Stimulated activated CD4-positive, alpha-beta T cell treated with anti-CD3 and anti-CD28 coated beads, Interleukin-2, amount 100 ng/mL, for 24 hours (primary cell): ENCODE results near the gene PHACTR2.
"Not testable (repeated sequence)": the region's sequence is repeated elsewhere in the genome, so short reads cannot be mapped to it uniquely, and the experiment has no call there.

Experiments used
- DNase-seq, 2 donors: peaks; one replicate each; pipeline ENCODE4 v3.0.0-alpha.2; 2020

PHACTR2 gene

DNA sequence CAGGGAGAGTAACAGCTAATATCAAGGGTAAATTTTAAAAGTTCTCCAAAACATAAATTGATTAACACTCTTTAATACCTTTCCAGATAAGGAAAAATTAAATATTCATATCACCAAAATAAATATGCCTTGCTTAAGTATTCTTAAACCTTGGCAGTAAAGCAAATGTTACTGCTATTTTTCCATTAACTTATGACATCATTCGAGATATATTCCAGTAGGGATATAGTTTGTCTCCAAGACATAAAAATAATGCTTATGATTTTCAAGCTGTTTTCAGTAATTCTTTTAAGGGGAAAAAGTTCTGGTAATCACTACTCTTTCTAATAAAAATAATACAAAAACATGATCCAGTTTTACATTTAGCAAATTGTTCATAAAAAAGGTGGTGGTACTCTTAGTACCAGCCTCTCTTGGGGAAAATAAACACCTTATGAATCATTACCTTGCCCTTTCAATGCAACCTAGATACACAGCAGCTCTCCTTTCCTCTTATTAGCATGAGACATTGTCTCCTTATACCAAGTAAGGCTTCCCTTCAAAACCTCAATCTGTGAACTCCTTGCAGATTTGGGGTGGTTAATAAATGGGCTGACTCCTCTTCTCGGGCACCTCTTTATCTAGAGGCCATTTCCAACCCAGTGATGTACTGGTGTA, 133.9 kb downstream of the PHACTR2 start:
- DNase-seq: no peak

DNA sequence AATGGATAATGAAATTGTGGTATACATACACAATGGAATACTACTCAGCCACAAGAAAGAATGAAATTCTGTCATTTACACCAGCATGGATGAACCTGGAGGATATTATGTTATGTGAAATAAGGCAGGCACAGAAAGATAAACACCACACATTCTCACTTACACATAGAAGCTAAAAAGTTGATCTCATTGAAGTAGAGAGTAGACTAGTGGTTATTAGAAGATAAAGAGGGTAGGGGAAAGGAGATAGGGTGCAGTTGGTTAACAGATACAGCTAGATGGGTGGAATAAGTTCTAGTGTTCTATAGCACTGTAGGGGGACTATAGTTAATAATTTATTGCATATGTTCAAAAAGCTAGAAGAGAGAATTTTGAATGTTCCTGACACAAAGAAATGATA, 139.9 kb downstream of the PHACTR2 start:
- DNase-seq: no peak

DNA sequence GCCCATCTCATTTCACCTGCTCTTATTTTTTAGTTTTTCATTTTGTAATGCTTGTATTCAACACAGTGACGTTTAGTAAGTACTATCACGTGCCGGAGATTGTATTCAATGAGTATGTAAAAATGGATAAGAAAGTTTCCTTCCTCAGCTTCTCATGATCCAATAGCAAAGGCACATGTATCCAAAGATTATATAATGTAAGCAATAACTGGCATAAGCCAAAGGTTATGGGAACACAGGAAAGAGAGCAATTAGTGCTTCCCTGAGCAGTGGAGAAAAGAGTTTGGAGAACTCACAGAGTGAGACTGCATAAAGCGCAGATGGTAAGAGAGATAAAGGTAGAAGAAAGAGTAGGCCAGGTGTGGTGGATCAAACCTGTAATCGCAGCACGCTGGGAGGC, 143.6 kb downstream of the PHACTR2 start:
- DNase-seq: no peak

DNA sequence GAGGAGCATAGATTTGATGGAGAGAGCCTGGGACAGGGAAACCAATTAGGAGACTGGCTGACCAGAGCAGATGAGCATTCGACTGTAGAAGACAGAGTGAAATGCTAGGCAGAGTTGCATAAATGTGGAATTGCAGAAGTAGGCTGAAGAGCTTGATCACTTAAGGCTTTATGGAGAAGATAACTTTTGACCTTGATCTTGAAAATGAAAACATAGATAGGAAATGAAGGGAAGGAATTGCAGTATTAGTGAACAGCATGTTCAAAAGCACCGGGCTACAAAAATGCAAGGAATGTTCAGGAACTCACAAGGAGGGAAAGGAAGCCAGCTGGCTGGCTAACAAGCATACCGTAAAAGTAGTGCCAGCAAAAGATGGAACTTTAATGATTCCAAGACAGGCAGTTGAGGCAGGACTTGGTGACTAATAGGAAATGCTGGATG, 144.8 kb downstream of the PHACTR2 start:
- no peak for DNase-seq

- DNase-seq: no peak
Measured at GRCh38 chr6:143823548-143823947, 145.8 kb downstream of the PHACTR2 start.

GRCh38 chr6:143828572-143828971, 150.8 kb downstream of the PHACTR2 start:
- no peak for DNase-seq

DNA sequence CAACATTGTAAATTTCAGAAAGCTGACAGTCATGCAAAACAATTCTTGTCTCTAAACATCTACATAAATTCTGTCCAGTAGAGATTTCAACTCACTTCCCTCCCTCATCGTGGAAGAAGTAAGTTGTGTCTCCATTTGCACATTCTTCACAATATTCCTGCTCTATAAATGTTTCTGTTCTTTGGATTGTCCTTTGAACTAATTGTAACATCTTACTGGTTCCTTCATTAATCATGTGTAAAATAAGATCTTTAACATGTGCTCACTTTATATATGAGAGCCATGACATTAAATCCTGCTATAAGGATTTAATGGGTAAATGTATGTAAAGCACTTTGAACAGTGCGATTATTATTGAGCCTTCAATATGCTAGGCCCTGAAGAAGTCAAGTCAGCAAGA, 158.4 kb downstream of the PHACTR2 start:
- no peak for DNase-seq

DNA sequence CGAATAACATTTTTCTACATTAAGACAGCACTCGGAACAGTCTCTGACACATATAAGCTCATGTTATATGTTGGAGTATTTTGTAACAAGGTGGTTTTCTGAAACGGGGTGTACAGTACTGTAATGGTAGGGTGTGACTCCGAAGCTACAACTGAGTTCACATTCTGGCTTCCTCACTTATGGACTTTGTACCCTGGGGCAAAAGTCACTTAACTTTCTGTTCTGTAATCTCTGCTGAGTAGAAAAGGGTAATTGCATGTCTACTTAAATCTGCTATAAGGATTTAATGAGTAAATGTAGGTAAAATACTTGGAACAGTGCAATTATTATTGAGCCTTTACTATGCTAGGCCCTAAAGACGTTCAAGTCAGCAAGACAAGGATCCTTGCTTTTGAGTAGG, 160.6 kb downstream of the PHACTR2 start:
- DNase-seq: no peak

DNA sequence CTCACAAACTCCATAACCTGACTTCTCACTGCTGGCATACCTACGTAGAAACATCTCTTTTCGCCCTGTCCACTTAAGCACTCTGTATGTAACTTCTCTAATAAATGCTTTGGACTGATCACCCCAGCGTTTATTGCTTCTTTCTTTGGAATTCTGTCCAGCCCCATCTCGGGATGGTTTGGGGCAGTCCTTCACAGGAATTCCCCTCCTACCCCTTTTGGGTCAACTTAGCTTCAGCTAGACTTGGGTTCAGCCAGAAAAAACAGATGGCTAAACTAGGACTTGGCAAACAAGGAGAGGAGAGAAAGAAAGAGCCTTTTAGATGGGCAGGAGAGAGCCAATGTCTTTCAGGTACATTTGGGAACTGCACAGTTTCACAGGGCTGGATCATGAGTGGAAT, 161.4 kb downstream of the PHACTR2 start:
- no peak for DNase-seq

DNA sequence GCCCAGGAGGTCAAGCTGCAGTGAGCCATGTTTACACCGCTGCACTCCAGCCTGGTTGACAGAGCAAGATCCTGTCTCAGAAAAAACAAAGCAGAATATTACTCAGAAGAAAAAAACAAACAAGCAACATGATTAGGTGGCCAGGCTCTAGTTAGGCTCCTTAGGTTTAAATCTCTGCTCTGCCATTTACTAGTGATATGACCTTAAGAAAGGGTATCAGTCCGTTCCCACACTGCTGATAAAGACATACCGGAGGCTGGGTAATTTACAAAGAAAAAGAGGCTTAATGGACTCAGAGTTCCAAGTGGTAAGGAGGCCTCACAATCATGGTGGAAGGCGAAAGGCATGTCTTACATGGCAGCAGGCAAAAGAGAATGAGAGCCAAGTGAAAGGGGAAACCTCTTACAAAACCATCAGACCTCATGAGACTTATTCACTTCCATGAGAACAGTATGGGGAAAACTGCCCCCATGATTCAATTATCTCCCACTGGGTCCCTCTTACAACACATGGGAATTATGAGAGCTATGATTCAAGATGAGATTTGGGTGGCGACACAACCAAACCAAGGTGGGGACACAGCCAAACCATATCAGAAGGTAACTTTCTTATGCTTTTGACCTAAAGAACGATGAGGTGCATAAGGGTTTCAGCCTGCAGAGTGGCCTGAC, 163.0 kb downstream of the PHACTR2 start:
- DNase-seq: no peak

DNA sequence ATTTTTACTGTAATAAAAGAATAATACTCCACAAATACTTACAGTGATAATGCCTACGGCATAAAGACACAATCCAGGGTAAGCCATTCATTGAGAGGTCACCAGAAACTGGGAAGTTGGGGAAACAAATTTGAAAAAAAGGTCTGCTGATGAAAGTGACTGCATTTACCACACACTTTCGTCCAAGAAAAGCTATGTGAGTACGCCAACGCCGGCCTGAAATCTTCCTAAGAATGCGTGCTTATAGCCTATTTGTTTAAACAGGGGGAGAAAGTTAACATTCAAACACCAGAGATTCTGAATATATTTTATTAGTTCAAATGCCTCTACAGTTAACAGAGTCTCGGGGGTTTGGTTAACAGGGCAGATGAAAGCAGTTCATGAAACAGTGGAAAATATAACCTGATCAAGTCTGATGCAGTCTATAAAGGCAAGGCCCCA, 164.7 kb downstream of the PHACTR2 start:
- peak in 1 of 2 donors; percentile 19 for DNase-seq

DNA sequence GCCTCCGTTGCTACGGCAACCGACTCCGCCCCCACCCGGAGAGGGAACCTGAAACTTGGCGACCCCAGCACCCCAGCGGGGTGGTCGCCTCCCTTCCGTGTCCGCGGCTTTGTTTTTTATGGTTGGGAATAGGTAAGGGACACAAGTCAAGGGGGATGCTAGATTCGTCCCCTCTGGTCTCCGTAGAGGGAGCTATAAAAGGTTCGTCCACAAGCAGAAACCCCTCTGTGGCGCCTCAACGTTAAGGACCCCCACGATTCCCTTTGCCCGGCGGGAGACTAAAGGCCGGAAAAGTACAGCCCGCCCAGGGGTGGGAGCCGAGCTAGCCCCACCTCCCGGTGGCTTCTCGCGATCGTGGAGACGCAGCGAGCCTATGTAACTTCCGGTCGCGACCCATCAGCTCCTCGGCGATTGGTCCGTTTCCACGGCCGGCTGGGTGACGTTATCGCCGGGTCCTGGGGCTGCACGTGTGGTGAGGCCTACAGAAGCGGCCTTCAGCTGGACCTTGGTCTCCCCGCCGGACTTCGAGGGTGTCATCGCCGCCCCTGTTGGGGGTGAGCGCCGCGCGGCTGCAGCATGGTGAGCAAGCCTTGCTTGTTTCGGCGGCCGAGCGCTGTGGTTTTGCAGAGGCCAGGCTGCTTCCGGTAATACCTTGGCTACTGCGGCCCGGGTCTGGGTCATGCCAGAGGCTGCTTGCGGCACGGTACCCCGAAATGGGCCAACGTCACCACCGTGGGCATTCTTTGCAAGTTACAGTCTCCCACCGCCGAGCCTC, 165.3 kb downstream of the PHACTR2 start, which contains the start of gene LTV1:
Gene LTV1, plus strand, starts transcription at position 437 of the 775 bp plus-strand sequence. Its CDS starts 140 bp downstream, at position 577.
- DNase-seq: peak; percentile 93 to 94

DNA sequence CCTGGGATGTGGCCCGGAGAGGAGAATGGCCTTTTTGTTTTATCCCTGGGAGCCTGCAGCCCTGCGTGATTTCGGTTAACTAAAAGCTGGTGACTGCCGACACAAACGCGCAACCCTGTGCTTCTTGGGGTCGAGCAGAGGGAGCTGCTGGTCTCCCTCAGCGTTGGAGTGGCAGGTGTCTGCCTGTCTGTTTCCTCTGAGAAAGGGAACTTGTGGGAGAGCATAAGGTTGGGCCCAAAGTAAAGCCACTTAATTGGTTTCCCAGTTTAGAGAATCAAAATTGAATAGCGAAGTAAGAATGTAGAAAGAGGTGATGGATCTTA, 165.9 kb downstream of the PHACTR2 start:
- no peak for DNase-seq

DNA sequence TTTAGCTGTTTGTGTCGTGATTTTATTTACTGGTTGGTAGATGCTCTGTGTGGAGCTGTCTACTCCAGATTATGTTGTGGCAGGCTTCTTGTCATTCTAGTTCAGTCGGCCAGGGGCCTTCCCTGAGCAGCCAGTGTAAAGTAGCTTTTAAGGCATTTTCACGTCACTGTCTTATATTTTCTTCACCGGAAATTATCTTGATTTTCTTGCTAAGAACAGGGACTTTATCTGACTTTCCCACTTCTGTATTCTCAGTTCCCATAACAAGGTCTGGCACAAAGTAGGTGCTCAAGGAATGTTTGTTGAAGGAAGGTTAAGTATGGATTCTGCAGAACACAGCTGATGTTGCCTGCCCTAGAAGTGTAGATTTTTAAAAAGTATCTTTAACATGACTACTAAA, 166.2 kb downstream of the PHACTR2 start:
- no peak for DNase-seq

DNA sequence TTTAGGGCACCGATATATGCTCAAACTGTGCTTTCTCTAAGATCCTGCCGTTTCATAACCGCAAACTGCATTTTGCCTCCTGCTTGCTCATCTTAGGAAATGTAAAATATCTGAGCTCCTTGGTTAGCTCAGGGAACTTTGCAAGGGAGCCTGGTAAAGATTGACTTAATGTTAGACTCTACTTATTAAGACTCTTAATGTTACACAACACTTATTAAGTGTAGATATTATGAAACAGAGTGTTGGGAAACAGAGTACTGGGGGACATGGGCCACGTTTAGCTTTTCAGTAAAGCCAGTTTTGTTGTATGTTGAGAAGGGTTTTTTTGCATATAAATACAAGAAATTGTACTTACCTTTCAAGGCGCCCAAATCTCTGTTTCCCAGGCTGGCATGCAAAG, 167.3 kb downstream of the PHACTR2 start:
- no peak for DNase-seq

DNA sequence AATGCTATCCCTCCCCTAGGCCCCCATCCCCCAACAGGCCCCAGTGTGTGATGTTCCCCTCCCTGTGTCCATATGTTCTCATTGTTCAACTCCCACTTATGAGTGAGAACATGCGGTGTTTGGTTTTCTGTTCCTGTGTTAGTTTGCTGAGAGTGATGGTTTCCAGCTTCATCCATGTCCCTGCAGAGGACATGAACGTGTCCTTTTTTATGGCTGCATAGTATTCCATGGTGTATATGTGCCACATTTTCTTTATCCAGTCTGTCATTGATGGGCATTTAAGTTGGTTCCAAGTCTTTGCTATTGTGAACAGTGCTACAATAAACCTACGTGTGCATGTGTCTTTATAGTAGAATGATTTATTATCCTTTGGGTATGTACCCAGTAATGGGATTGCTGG, 173.9 kb downstream of the PHACTR2 start:
- DNase-seq: not testable (repeated sequence)

DNA sequence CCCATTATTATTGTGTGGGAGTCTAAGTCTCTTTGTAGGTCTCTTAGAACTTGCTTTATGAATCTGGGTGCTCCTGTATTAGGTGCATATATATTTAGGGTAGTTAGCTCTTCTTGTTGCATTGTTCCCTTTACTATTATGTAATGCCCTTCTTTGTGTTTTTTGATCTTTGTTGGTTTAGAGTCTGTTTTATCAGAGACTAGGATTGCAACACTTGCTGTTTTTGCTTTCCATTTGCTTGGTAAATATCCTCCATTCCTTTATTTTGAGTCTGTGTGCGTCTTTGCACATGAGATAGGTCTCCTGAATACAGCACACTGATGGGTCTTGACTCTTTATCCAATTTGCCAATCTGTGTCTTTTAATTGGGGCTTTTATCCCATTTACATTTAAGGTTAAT, 177.3 kb downstream of the PHACTR2 start:
- DNase-seq: not testable (repeated sequence)

DNA sequence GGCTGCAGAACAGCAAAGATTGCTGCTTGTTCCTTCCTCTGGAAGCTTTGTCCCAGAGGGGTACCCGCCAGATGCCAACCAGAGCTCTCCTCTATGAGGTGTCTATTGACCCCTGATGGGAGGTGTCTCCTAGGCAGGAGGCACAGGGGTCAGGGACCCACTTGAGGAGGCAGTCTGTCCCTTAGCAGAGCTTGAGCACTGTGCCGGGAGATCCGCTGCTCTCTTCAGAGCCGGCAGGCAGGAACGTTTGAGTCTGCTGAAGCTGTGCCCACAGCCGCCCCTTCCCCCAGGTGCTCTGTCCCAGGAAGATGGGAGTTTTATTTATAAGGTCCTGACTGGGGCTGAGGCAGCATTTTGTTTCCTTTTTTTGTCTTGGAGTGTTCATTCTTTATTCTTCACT, 179.0 kb downstream of the PHACTR2 start:
- not testable (repeated sequence) for DNase-seq

DNA sequence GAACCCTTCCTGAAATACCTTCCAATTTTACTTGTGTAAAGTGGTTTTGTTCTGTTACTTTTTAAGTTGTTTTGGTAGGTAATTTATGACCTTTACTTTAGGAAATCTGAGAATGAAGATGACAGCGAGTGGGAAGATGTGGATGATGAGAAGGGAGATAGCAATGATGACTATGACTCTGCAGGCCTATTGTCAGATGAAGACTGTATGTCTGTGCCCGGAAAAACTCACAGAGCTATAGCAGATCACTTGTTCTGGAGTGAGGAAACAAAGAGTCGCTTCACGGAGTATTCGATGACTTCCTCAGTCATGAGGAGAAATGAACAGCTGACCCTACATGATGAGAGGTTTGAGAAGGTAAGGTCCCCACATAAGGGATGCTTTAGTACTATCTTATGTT, 179.9 kb downstream of the PHACTR2 start:
- no peak for DNase-seq

DNA sequence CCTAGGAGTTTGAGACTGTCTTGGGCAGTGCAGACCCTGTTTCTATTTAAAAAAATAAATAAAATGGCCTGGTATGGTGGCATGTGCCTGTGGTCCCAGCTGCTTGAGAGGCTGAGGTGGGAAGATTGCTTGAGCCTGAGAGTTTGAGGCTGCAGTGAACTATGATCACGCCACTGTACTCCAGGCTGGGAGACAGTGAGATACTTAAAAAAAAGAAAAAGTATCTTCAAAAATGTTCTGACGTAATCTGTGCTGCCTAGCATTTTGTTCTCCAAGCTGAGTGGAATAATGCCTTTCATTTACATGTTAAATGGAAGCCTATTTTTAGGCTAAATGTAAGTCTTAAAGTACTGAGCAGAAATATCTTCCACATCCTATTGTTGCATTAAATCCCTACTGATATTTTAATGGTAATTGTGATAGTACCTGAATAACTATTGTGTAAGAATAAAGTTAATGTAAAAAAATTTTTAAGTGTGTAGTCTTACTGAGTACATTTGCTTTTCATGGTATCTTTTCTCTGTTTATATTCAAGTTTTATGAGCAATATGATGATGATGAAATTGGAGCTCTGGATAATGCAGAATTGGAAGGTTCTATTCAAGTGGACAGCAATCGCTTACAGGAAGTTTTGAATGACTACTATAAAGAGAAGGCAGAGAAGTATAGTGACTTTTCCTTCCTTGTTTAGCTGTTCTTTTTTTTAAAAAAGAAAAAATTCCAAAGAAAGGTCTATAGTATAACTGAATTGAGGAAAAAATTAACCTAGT, 182.3 kb downstream of the PHACTR2 start:
- DNase-seq: no peak

DNA sequence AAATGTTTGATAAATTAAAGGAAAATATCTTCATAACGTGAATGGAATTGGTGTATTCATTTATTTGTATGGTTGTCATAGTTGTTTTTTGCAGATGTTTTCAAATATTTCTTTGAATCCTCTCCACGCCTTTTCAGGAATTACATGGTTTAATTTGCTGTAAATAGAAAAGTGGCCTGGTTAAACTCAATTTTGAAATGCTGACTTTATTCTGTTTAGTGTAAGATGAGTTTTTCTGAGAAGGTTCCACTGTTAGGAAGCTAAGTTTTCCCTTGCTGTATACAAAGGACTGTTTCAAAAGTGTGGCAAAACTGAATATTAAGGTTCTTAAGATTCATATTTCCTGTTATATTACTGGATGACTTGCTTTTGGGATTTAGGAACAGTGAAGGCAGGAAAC, 186.0 kb downstream of the PHACTR2 start:
- DNase-seq: no peak

GRCh38 chr6:143864234-143864633, 186.5 kb downstream of the PHACTR2 start, which contains the start of gene ZC2HC1B:
ZC2HC1B (plus strand) TSS chr6:143864474; CDS start chr6:143864540, 66 bp downstream.
- no peak for DNase-seq

DNA sequence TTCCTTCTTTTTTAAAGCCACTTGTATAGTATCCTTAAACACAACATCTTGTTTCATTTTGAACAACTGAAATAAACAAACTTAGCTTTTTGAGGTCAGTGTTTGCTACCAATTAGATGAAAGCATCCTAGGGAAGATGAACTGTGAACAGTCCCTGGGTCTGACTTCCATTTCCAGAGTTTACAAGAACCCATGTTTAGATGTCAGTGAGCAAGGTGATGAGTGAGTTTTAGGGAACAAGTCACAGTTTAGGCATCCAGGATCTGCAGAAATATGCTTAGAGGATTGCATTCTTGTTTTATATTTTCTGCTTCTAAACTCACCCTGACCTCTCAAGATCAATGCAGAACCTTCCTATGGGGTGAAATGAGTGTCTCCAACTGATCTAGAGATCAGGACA, 189.5 kb downstream of the PHACTR2 start:
- no peak for DNase-seq
